GM19043 (cell line): ENCODE results near the gene FAM83E.
A peak's percentile ranks its signal among the peaks of the same experiment; 100 is the strongest.

Experiments
- ATAC-seq: cut with Tn5 transposase; IDR thresholded peaks from one replicate; pipeline ENCODE4 v1.9.1; 2021; ENCODE audit warnings: low read depth; ENCODE audit not compliant: unreplicated experiment

Gene FAM83E

GRCh38 chr19:48629599-48630295 is 14.9 kb upstream of the FAM83E start:
- ATAC-seq, result no peak

- no peak for ATAC-seq
Measured at GRCh38 chr19:48629297-48629598, 14.4 kb upstream of the FAM83E start.

DNA sequence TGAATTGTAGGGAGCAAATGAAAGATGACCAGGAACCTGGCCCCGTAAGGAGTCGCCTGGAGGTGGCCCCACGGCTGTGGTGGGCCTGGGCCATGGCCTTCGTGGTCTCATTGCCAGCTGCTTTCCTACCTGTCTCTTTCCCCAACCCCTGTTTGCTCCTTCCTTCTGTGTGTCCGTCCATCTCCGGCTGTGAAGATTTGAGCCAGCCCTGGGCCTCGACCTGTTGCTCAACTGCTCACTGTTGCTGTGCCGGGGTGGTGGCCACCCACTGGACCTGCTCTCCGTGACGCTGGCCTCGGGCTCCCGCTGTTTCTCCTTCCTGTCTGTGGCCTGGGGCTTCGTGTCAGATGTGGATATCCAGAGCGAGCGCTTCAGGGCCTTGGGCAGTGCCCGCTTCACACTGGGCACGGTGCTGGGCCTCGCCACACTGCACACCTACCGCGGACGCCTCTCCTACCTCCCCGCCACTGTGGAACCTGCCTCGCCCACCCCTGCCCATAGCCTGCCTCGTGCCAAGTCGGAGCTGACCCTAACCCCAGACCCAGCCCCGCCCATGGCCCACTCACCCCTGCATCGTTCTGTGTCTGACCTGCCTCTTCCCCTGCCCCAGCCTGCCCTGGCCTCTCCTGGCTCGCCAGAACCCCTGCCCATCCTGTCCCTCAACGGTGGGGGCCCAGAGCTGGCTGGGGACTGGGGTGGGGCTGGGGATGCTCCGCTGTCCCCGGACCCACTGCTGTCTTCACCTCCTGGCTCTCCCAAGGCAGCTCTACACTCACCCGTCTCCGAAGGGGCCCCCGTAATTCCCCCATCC is 13.8 kb upstream of the FAM83E start:
- ATAC-seq, result no peak

- no peak for ATAC-seq
Measured at GRCh38 chr19:48627865-48628314, 13.0 kb upstream of the FAM83E start.

GRCh38 chr19:48627201-48627864 is 12.5 kb upstream of the FAM83E start:
- ATAC-seq, result no peak

- ATAC-seq, result no peak
Measured at GRCh38 chr19:48625891-48626327, 11.0 kb upstream of the FAM83E start.

DNA sequence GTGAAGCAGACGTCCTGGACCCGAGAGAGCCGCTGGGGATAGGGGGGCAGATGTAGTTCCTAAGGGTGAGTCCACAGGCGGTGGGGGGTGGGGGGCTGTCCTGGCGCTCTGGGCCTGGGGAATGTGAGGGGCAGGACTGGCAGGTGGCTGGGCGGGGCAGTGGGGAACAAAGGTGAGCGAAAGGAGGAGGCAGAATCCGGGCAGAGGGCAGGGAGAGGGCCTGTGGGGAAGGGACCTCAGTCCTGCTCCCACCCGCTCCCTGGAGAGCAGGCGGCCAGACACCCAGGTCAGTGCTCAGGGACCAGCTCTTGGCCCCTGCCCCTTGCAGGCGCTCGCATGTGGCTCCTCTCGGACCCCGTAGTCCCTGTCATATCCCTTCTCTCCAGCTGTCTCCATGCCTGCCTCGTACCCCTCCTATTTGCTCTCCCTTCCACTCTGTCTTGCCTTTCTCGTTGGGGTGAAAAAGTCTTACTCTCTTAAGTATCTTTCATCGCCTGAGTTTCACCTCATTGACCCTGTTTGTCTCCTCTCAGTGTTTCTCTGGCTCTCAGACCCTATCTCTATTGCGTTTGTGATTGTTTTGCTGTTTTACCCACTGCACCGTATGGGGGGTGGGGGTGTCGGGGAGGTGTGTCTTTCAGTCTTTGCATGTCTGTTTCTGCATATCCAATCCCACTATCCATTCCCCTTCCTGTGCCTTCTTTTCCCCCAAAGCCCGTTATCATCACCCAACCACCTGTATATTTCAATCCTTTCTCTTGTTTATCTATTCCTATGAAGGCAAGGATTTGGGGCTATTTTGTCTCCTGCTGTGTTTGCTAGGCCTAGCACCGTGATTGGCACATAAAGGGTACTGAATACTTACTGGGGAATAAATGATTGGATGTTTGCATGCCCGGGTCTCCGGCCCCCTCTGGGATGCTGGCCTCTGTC is 10.2 kb upstream of the FAM83E start:
- no peak for ATAC-seq

GRCh38 chr19:48624067-48624594 is 9.3 kb upstream of the FAM83E start:
- peak; percentile 56 for ATAC-seq

- no peak for ATAC-seq
Measured at GRCh38 chr19:48623556-48624066, 8.7 kb upstream of the FAM83E start.

- ATAC-seq, result no peak
Measured at GRCh38 chr19:48619692-48620585, 5.1 kb upstream of the FAM83E start.

DNA sequence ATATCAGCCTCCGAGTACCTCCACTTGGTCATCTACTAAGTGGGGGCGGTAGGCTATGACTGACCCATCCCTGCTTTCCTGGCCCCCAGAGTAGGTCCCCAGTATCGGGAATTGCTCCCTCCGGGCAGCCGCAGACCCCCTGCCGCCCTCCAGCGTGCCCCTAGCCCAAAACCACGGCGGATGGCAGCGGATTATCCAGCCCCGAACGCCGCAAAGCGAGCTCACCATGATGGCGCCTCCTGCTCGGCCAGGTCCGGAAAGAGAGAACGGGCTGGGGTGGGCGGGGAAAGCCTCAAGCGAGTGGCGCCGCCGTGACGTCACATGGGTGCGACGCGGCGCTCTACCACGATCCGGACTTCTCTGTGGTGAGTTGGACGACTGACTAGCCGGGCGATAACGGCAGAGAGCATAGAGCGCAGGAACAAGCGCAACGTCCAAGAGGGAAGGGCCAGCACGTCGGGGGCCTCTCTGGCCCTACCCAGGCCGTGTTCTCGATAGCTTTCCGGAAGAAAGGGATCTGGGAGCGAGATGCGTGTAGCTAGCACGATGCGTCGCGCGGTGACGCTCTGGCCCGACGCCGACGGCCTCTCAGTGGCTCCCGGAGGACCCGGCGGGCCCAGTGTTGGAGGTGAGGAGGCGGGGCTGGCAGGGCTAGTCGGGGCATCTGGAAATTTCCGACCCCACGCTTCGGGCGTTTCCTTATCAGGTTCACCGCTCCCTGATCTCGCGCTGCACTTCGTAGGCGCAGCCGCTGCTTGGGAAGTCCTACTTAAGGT is 4.2 kb upstream of the FAM83E start, which contains the start of the genes RPL18 and SPHK2:
RPL18 (minus strand) TSS at position 263 of the 776 bp plus-strand sequence; CDS start at position 228, 35 bp downstream.
SPHK2 (plus strand) TSS at position 591 of the 776 bp plus-strand sequence. CDS start 1,009 bp downstream, outside the sequence.
- peak; percentile 76 for ATAC-seq

DNA sequence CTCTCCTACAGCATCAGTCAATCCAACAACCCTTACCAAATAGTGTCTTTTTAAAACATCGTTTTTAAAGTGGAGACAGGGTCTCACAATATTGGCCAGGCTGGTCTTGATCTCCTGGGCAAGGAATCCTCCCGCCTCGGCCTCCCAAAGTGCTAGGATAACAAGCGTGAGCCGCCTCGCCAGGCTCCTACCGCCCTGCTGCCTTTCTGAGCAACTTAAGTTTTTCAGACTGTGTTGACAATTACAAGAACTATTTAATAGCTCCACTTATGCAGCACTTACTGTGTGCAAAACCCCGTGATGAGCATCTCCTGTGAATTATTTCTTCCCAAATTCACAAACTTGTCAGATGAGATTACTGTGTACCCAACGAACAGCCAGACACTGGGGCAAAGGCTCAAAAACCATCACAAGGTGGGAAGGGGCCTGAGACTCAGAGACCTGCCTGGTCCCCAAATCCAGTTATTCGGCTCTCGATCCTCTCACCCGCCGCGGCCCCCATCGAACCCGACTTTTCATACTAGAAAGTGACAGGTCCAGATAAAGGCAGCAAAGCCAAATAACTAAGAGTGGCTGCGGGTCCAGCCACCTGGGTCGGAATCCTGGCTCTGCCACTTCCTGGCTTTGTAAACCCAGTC is 3.5 kb upstream of the FAM83E start:
- ATAC-seq, result no peak

GRCh38 chr19:48617146-48617937 is 2.5 kb upstream of the FAM83E start:
- no peak for ATAC-seq

DNA sequence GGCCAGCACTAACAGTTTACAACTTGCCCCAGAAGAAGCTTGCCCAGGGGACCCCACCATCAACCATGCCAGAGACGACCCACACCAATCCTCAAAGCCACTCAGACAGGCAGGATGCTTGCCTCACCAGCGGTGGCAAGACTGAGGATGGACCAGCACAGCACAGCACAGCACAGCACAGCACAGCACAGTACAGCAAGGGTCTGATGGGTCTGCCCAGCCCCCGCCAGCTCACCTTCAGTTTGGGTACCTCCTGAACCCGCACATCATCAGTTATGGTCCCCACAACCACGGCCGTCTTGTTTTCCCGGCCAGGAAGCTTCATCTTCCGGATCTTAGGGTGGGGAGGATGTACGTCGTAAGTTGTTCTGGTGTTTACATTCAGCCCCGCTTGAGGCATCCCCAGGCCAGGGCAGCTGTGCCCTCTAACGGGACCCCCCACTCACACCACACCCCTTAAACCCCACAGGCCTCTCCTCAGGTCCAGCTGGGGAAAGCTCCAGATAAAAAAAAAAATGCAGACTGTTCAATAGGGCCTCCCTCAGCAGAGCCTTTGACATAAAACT is 1.7 kb upstream of the FAM83E start:
- no peak for ATAC-seq

GRCh38 chr19:48616041-48616436 is 1.2 kb upstream of the FAM83E start:
- ATAC-seq, result no peak
